HEK293 (cell line): ENCODE data around the gene DCBLD2.

ENCODE experiments used
- CTCF ChIA-PET: fragments of 350-600 bp; formaldehyde crosslinking; extraction: SDS; loops from one replicate; lab custom pipeline; 2021; ENCODE audit warnings: antibody characterized with exemption; lab: Yijun Ruan, JAX
- POLR2A ChIA-PET: fragments of 300-600 bp; formaldehyde crosslinking; extraction: SDS; loops from one replicate; lab custom pipeline; 2020; ENCODE audit warnings: antibody characterized with exemption, inconsistent platforms; lab: Yijun Ruan, JAX
- H3K27ac ChIP-seq: fragments of 200-500 bp; sonication (Bioruptor generic); 2 replicates; pipeline ENCODE4 v1.5.1; 2014; ENCODE audit warnings: low read depth, low read length, control low read depth, inconsistent platforms; ENCODE audit errors: extremely low read depth
- H3K36me3 ChIP-seq, 2 experiments: fragments of 200-500 bp in 1 of 2; sonication (Bioruptor generic) in 1 of 2; 1 replicate in 1 of 2; 2 replicates in 1 of 2; pipeline ENCODE4 v1.5.1; 2014 to 2017; ENCODE audit warnings: inconsistent platforms in 2 of 2, low read length in 2 of 2; ENCODE audit not compliant: control insufficient read depth in 2 of 2, insufficient read depth in 1 of 2
- H3K4me1 ChIP-seq: fragments of 200-500 bp; sonication (Bioruptor generic); 2 replicates; pipeline ENCODE4 v1.5.1; 2014; ENCODE audit warnings: mild to moderate bottlenecking, low read length, inconsistent platforms; ENCODE audit not compliant: control insufficient read depth, insufficient read depth
- H3K4me3 ChIP-seq: 2 replicates; pipeline ENCODE4 v1.5.1; 2011; ENCODE audit warnings: low read depth, mild to moderate bottlenecking, control low read depth, low read length, moderate library complexity
- H3K9me3 ChIP-seq: fragments of 200-500 bp; sonication (Bioruptor generic); 2 replicates; pipeline ENCODE4 v1.5.1; 2014; ENCODE audit warnings: low read depth, low read length, inconsistent platforms; ENCODE audit not compliant: control insufficient read depth, insufficient read depth
- AEBP2 ChIP-seq: fragments of 450-650 bp; formaldehyde crosslinking; IDR thresholded peaks from 2 replicates; pipeline ENCODE4 v1.5.1; 2016; ENCODE audit warnings: missing biosample characterization, missing genetic modification characterization, borderline replicate concordance
- GLIS2 ChIP-seq: fragments of 450-650 bp; formaldehyde crosslinking; IDR thresholded peaks from 2 replicates; pipeline ENCODE4 v1.5.1; 2016; ENCODE audit warnings: missing biosample characterization, missing genetic modification characterization
- KLF9 ChIP-seq: fragments of 450-650 bp; formaldehyde crosslinking; IDR thresholded peaks from 2 replicates; pipeline ENCODE4 v1.5.1; 2016; ENCODE audit warnings: missing biosample characterization, missing genetic modification characterization, low read depth
- MEIS1 ChIP-seq: sonication (generic); formaldehyde crosslinking; IDR thresholded peaks from 2 replicates; pipeline ENCODE4 v1.8.1; 2022; ENCODE audit warnings: missing genetic modification reagents, mild to moderate bottlenecking, borderline replicate concordance
- PRDM6 ChIP-seq: fragments of 450-650 bp; formaldehyde crosslinking; IDR thresholded peaks from 2 replicates; pipeline ENCODE4 v1.5.1; 2017; ENCODE audit warnings: missing biosample characterization, missing genetic modification characterization
- ZBTB10 ChIP-seq: fragments of 450-650 bp; formaldehyde crosslinking; IDR thresholded peaks from 2 replicates; pipeline ENCODE4 v1.5.1; 2016; ENCODE audit warnings: missing biosample characterization, missing genetic modification characterization
- ZBTB11 ChIP-seq: fragments of 450-650 bp; formaldehyde crosslinking; conservative IDR thresholded peaks from 2 replicates; pipeline ENCODE4 v1.5.1; 2016; ENCODE audit warnings: low read depth, missing biosample characterization, missing genetic modification characterization
- ZBTB21 ChIP-seq: fragments of 450-650 bp; formaldehyde crosslinking; IDR thresholded peaks from 2 replicates; pipeline ENCODE4 v1.5.1; 2017; ENCODE audit warnings: missing biosample characterization, missing genetic modification characterization
- ZBTB8A ChIP-seq: fragments of 450-650 bp; formaldehyde crosslinking; IDR thresholded peaks from 2 replicates; pipeline ENCODE4 v1.5.1; 2016; ENCODE audit warnings: missing biosample characterization, missing genetic modification characterization
- ZEB2 ChIP-seq: fragments of 450-650 bp; formaldehyde crosslinking; IDR thresholded peaks from 2 replicates; pipeline ENCODE4 v1.5.1; 2016; ENCODE audit warnings: missing biosample characterization, missing genetic modification characterization
- ZIC2 ChIP-seq: fragments of 450-650 bp; formaldehyde crosslinking; IDR thresholded peaks from 2 replicates; pipeline ENCODE4 v1.5.1; 2016; ENCODE audit warnings: missing biosample characterization, missing genetic modification characterization
- ZNF16 ChIP-seq: fragments of 450-650 bp; formaldehyde crosslinking; IDR thresholded peaks from 2 replicates; pipeline ENCODE4 v1.5.1; 2016; ENCODE audit warnings: low read depth, missing biosample characterization, missing genetic modification characterization
- ZNF19 ChIP-seq: fragments of 450-650 bp; formaldehyde crosslinking; IDR thresholded peaks from 2 replicates; pipeline ENCODE4; 2016; ENCODE audit warnings: missing biosample characterization, missing genetic modification characterization, low read depth
- ZNF239 ChIP-seq: fragments of 450-650 bp; formaldehyde crosslinking; IDR thresholded peaks from 2 replicates; pipeline ENCODE4 v1.5.1; 2016; ENCODE audit warnings: missing biosample characterization, missing genetic modification characterization
- ZNF350 ChIP-seq: fragments of 450-650 bp; formaldehyde crosslinking; IDR thresholded peaks from 2 replicates; pipeline ENCODE4 v1.5.0; 2017; ENCODE audit warnings: missing biosample characterization, mild to moderate bottlenecking, missing genetic modification characterization
- ZNF394 ChIP-seq: fragments of 450-650 bp; formaldehyde crosslinking; IDR thresholded peaks from 2 replicates; pipeline ENCODE4 v1.5.1; 2016; ENCODE audit warnings: missing biosample characterization, missing genetic modification characterization, mild to moderate bottlenecking, moderate library complexity, borderline replicate concordance
- ZNF426 ChIP-seq: fragments of 450-650 bp; formaldehyde crosslinking; IDR thresholded peaks from 2 replicates; pipeline ENCODE4 v1.5.1; 2017; ENCODE audit warnings: missing biosample characterization, missing genetic modification characterization, mild to moderate bottlenecking, inconsistent platforms, moderate library complexity
- ZNF529 ChIP-seq: fragments of 450-650 bp; formaldehyde crosslinking; IDR thresholded peaks from 2 replicates; pipeline ENCODE4 v1.5.1; 2017; ENCODE audit warnings: missing genetic modification characterization, missing biosample characterization; ENCODE audit not compliant: insufficient replicate concordance
- ZNF623 ChIP-seq: fragments of 450-650 bp; formaldehyde crosslinking; IDR thresholded peaks from 2 replicates; pipeline ENCODE4 v1.5.1; 2016; ENCODE audit warnings: missing biosample characterization, missing genetic modification characterization
- ZSCAN18 ChIP-seq: fragments of 450-650 bp; formaldehyde crosslinking; IDR thresholded peaks from 2 replicates; pipeline ENCODE4 v1.5.1; 2016; ENCODE audit warnings: missing biosample characterization, missing genetic modification characterization

DCBLD2 gene

GRCh38 chr3:98918586-98918985, 17.1 kb upstream of the DCBLD2 start:
- CTCF ChIA-PET = interaction anchor here (0.6 to 0.8 kb wide), 3 partner anchors 338 to 835 kb away, joined by 3 to 4 read pairs (median 4); no protein-coding TSS in a partner anchor
- TF ChIP-seq ZNF529 (tag by site-specific recombination) = no peak
- TF ChIP-seq GLIS2 (tag by site-specific recombination) = no peak
- no peak for TF ChIP-seq AEBP2
- TF ChIP-seq ZEB2 = no peak
- TF ChIP-seq ZNF19 (tag by site-specific recombination) = no peak
- TF ChIP-seq ZBTB8A = no peak
- TF ChIP-seq ZBTB21 (tag by site-specific recombination) = no peak
- TF ChIP-seq ZNF394 (tag by site-specific recombination) = no peak
- TF ChIP-seq PRDM6 (tag by site-specific recombination) = no peak
- TF ChIP-seq ZBTB10 (tag by site-specific recombination) = no peak
- TF ChIP-seq MEIS1 (CRISPR knock-in tag) = no peak
- no peak for TF ChIP-seq ZNF426 (tag by site-specific recombination)
- no peak for TF ChIP-seq ZBTB11 (tag by site-specific recombination)
- no peak for TF ChIP-seq ZSCAN18 (tag by site-specific recombination)
- no peak for TF ChIP-seq ZNF16 (tag by site-specific recombination)
- TF ChIP-seq ZIC2 (tag by site-specific recombination) = no peak
- no peak for TF ChIP-seq ZNF623 (tag by site-specific recombination)
- no peak for TF ChIP-seq ZNF239 (tag by site-specific recombination)
- no peak for TF ChIP-seq KLF9 (tag by site-specific recombination)
- no peak for TF ChIP-seq ZNF350
- POLR2A ChIA-PET = interaction anchor here (2.1 kb wide), 1 partner anchor 17 kb away, joined by 10 read pairs; the partner anchor contains the start of gene DCBLD2
- Histone ChIP-seq H3K27ac (no peak overlapping the region), H3K4me1 (no peaks in the 10 kb centered on the region), H3K36me3 (no peaks in the 10 kb centered on the region), H3K4me3 (no peak overlapping the region), H3K9me3 (no peaks in the 10 kb centered on the region)
